Activated CD8-positive, alpha-beta T cell treated with anti-CD3 and anti-CD28 coated beads for 36 hours (primary cell): Measurements from ENCODE around the gene TNIP2. TPM values are rescaled to one million over a fixed set of nuclear protein-coding genes. Genes with fewer than 3 reads are reported as not detected.

Experiments
- ATAC-seq: fragments of 200-7000 bp; cut with Tn5 transposase; one replicate; pipeline ENCODE4 v1.10.0; 2021; ENCODE audit warnings: mild to moderate bottlenecking, moderate library complexity
- CTCF ChIA-PET: fragments of 350-600 bp; sonication (Branson Sonifier 250); formaldehyde crosslinking; loops from one replicate; lab custom pipeline; 2021; ENCODE audit warnings: antibody characterized with exemption; lab: Charles Lee
- POLR2A ChIA-PET: fragments of 350-600 bp; sonication (Branson Sonifier 250); formaldehyde crosslinking; loops from one replicate; lab custom pipeline; 2021; ENCODE audit warnings: antibody characterized with exemption; lab: Charles Lee
- DNase-seq: peaks from one replicate; pipeline ENCODE4 v3.0.0-alpha.2; 2020
- H3K27ac Mint-ChIP-seq: one replicate; pipeline ENCODE4 v1.8.0; 2021; ENCODE audit warnings: mild to moderate bottlenecking, mixed read lengths
- H3K27me3 Mint-ChIP-seq: one replicate; pipeline ENCODE4 v1.8.0; 2021; ENCODE audit warnings: mixed read lengths
- H3K36me3 Mint-ChIP-seq: one replicate; pipeline ENCODE4 v1.8.0; 2021; ENCODE audit warnings: low read depth, mixed read lengths
- H3K4me1 Mint-ChIP-seq: one replicate; pipeline ENCODE4 v1.8.0; 2021; ENCODE audit warnings: low read depth, mixed read lengths
- H3K4me3 Mint-ChIP-seq: one replicate; pipeline ENCODE4 v1.8.0; 2021; ENCODE audit warnings: mild to moderate bottlenecking, moderate library complexity, mixed read lengths
- H3K9me3 Mint-ChIP-seq: one replicate; pipeline ENCODE4 v1.8.0; 2021; ENCODE audit warnings: mixed read lengths
- CTCF ChIP-seq: fragments of 200-600 bp; IDR thresholded peaks from one replicate; pipeline ENCODE4 v1.8.0; 2022; ENCODE audit warnings: antibody characterized with exemption, mild to moderate bottlenecking
- intact Hi-C: fragments of 100-400 bp; cut with micrococcal nuclease; formaldehyde crosslinking; loops from one replicate; pipeline ENCODE4 v1.10.0; 2022
- total RNA-seq, 2 experiments: library from RNA; stranded (reverse); gene quantifications; one replicate each; pipeline ENCODE4 v1.2.3, GENCODE V29; 2021

The TNIP2 gene, protein sequence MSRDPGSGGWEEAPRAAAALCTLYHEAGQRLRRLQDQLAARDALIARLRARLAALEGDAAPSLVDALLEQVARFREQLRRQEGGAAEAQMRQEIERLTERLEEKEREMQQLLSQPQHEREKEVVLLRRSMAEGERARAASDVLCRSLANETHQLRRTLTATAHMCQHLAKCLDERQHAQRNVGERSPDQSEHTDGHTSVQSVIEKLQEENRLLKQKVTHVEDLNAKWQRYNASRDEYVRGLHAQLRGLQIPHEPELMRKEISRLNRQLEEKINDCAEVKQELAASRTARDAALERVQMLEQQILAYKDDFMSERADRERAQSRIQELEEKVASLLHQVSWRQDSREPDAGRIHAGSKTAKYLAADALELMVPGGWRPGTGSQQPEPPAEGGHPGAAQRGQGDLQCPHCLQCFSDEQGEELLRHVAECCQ
- total RNA-seq, result 10 to 100 TPM; 46.1 to 48.1 TPM

DNA sequence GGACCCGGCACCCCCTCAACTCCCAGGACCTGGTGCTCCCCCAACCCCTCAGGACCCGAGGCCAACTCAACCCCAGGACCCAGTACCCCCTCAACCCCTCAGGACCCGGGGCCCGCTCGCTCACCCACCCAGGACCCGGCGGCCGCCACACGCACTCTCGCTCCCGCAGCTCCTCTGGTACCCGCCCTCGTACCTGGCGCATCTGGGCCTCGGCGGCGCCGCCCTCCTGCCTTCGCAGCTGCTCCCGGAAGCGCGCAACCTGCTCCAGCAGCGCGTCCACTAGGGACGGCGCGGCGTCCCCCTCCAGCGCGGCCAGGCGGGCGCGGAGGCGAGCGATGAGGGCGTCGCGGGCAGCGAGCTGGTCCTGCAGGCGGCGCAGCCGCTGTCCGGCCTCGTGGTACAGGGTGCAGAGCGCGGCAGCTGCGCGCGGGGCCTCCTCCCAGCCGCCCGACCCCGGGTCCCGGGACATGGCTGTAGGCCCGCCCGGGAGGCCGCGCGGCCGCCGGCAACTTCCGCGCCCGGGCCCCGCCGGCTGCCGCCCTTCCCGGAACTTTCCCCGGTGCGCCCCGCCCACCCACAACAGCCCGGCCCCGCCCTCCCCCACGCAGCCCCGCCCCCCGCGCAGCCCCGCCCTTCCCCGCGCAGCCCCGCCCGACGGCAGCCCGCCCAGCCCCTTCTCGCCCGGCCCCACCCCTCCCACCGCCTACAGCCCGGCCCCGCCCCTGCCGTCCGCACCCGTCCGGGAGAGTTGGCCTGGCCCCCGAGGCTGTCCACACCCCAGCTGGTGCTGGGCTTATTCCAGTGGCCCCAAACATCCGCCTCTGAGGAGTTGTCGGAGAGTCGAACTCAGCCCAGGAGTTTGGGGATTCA, at the start of gene TNIP2:
TNIP2 (minus strand) TSS at position 516 of the 870 bp plus-strand sequence; CDS start at position 469, 47 bp downstream.
- TF ChIP-seq CTCF, result no peak
- peaks cover 25% of the 10 kb centered on the region for H3K4me1 Mint-ChIP-seq
- DNase-seq, result peak; percentile 77
- peaks cover 2% of the 10 kb centered on the region for H3K36me3 Mint-ChIP-seq
- peak; percentile 85 for ATAC-seq
- H3K9me3 Mint-ChIP-seq, result no peaks in the 10 kb centered on the region
- peak within 1 kb of the TSS; percentile 52 for H3K27ac Mint-ChIP-seq
- H3K4me3 Mint-ChIP-seq, result peak within 1 kb of the TSS; percentile 75
- H3K27me3 Mint-ChIP-seq, result no peaks in the 10 kb centered on the region
- ChIA-PET POLR2A (interaction anchor here (0.6 to 1.8 kb wide), 9 partner anchors 10 to 198 kb away, joined by 3 to 12 read pairs (median 3); no protein-coding TSS in a partner anchor), CTCF (interaction anchor here (0.9 to 1.7 kb wide), 8 partner anchors 9 to 220 kb away, joined by 3 to 6 read pairs (median 3); partner anchors contain the start of genes FAM193A, GRK4 and NOP14)
- intact Hi-C loops, result no loop called here

DNA sequence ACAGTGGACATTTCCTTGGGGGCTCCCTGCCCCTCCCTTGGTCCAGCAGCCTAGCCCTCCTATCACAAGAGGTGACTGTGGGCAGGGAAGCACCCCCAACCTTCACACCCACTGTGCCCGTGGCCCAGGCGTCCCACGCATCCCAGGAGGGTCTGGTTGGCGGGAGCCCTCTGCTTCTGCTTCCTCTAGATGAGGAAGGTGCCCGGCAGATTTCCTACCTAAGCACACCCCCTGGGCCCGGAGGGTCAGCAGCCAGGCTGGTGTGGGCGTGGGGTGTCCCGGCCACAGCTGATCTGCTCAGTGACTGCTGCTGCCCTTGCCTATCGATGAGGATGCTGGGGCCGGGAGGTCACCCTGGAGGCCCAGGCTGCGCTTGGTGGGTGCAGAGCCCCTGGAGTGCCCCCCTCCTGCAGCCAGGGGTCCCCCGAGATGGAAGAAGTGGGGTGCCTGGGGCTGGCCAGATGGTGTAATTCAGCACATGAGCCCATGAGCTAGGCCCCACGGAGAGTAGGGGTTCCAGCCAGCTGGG, 48.9 kb upstream of the TNIP2 start:
- H3K36me3 Mint-ChIP-seq, result no peaks in the 10 kb centered on the region
- H3K4me3 Mint-ChIP-seq, result no peak overlapping the region
- no peak for TF ChIP-seq CTCF
- peaks cover 12% of the 10 kb centered on the region for H3K4me1 Mint-ChIP-seq
- POLR2A ChIA-PET, result interaction anchor here (1.2 kb wide), 1 partner anchor 13 kb away, joined by 4 read pairs; no protein-coding TSS in a partner anchor
- CTCF ChIA-PET, result no interaction called here
- no peak overlapping the region for H3K27ac Mint-ChIP-seq
- no peaks in the 10 kb centered on the region for H3K9me3 Mint-ChIP-seq
- no peaks in the 10 kb centered on the region for H3K27me3 Mint-ChIP-seq
- intact Hi-C loops, result no loop called here
- DNase-seq (no peak), ATAC-seq (no peak)

DNA sequence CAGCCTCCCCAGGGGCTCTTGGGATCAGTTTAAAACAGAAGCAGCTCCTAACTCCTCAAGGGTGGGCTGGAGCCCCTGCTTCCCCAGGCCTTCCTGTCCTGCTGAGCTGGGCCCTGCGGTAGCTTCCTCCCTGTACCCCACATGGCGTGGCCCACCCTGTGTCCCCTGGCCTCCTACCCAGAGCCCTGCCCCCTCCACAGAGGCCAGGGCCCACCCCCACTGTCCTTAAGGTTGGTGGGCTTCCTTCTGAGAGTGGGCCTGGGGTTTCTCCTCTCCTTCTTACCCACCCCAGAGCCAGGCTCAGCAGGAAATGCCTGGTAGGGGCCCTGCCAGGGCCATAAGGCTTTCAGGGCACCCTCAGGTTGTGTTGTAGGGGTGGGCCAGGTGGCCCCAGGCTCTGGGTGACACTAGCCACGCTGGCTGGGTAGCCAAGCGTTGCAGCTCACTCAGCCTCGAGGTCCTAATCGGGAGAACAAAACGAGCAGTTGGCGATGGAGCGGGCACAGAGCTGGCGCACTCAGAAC, 48.4 kb upstream of the TNIP2 start:
- DNase-seq, result no peak
- no peak for ATAC-seq
- no peak overlapping the region for H3K27ac Mint-ChIP-seq
- peaks cover 16% of the 10 kb centered on the region for H3K4me1 Mint-ChIP-seq
- POLR2A ChIA-PET, result interaction anchor here (1.2 kb wide), 1 partner anchor 13 kb away, joined by 4 read pairs; no protein-coding TSS in a partner anchor
- no peak overlapping the region for H3K4me3 Mint-ChIP-seq
- CTCF ChIA-PET, result no interaction called here
- intact Hi-C loops, result no loop called here
- no peaks in the 10 kb centered on the region for H3K9me3 Mint-ChIP-seq
- no peak for TF ChIP-seq CTCF
- no peaks in the 10 kb centered on the region for H3K27me3 Mint-ChIP-seq
- H3K36me3 Mint-ChIP-seq, result no peaks in the 10 kb centered on the region

DNA sequence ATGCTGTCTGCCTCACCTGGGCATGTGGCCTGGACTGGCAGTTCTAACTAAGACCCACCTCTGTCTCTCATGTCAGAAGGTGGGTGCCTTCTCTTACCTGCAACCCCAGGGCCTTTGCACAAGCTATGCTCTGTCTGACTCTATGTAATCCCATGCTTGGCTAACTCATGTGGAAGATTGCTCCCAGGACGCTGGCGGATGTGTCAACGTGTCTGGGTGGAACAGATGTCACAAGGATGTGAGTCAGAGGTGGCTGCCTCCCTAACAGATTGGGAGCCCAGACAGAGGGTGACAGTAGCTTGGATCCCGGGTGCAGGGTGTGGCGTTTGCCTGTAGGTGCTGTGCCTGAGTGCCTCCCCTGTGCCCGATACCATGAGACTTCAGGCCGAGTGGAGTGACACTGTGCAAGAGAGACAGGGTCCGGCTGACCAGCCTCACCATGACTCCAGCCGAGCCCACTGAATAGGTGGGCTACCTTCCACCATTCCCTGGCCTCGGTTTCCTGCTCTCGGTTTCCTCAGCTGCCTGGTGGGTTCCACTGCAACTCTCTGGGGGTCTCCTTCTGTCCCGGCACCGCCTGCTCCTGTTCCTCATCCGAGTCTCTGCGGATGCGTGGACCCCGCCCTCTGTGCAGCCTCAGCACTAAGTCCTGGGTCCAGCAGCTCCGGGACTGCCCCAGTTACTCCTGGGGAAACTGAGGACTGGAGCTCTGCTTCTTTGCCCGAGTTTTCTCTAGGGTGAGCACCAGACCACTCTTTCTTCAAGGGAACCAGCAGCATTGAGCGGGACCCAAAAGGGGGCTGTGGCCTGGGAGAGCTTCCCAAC, 47.7 kb upstream of the TNIP2 start:
- ATAC-seq, result no peak
- POLR2A ChIA-PET, result interaction anchor here (1.0 to 1.4 kb wide), 5 partner anchors 8 to 132 kb away, joined by 3 to 4 read pairs (median 4); no protein-coding TSS in a partner anchor

More for the DNA sequence above, 47.7 kb upstream of the TNIP2 start:
- Mint-ChIP-seq H3K27ac (no peak overlapping the region), H3K27me3 (no peaks in the 10 kb centered on the region), H3K9me3 (no peaks in the 10 kb centered on the region), H3K4me1 (peaks cover 22% of the 10 kb centered on the region), H3K4me3 (no peak overlapping the region), H3K36me3 (peaks cover 2% of the 10 kb centered on the region)
- intact Hi-C loops, result no loop called here
- CTCF ChIA-PET, result no interaction called here
- DNase-seq, result no peak
- TF ChIP-seq CTCF, result no peak
